SK-MEL-5 (cell line): Measurements from ENCODE around the gene TBC1D1. TPM values are rescaled to one million over a fixed set of nuclear protein-coding genes. Genes with fewer than 3 reads are reported as not detected.
"Not testable (repeated sequence)": the region's sequence is repeated elsewhere in the genome, so short reads cannot be mapped to it uniquely, and the experiment has no call there.

Experiments
- DNase-seq: peaks from one replicate; pipeline ENCODE4 v3.0.0-alpha.2; 2016; ENCODE audit warnings: low read depth, low spot score
- in situ Hi-C: cut with HindIII; loops from 2 replicates; pipeline ENCODE4 v1.10.0; 2016; ENCODE audit warnings: low sequenced_read_pairs, high pct_unique_total_duplicates, low pct_unique_long_range_greater_than_20kb
- total RNA-seq: library from RNA; depleted of rRNA; stranded (reverse); fragments of >200 nt; shearing (Covaris generic); gene quantifications from 2 replicates; pipeline ENCODE4 v1.2.3, GENCODE V29; 2014

The TBC1D1 gene
- total RNA-seq, 1 experiment from 2014 or later: 54.9 TPM

GRCh38 chr4:37951461-37952352, 60.8 kb downstream of the TBC1D1 start:
- in situ Hi-C loops: no loop called here
- DNase-seq: no peak

- no peak for DNase-seq
- in situ Hi-C loops: no loop called here
These were observed 62.3 kb downstream of the TBC1D1 start for GRCh38 chr4:37953156-37953555.

GRCh38 chr4:37953620-37954293, 62.9 kb downstream of the TBC1D1 start:
- DNase-seq: no peak
- in situ Hi-C loops: no loop called here

- DNase-seq: no peak
- in situ Hi-C loops: no loop called here
These were observed 66.1 kb downstream of the TBC1D1 start for GRCh38 chr4:37956941-37957340.

- in situ Hi-C loops: no loop called here
- DNase-seq: no peak
These were observed 68.0 kb downstream of the TBC1D1 start for GRCh38 chr4:37958932-37959331.

GRCh38 chr4:37960098-37960497, 69.2 kb downstream of the TBC1D1 start, which contains the start of gene PTTG2:
Gene PTTG2 (plus strand): TSS chr4:37960398. CDS start chr4:37960435, 37 bp downstream.
- in situ Hi-C loops: no loop called here
- DNase-seq: no peak

- DNase-seq: no peak
- in situ Hi-C loops: no loop called here
These were observed 70.0 kb downstream of the TBC1D1 start for GRCh38 chr4:37960679-37961450.

- in situ Hi-C loops: no loop called here
- no peak for DNase-seq
These were observed 74.0 kb downstream of the TBC1D1 start for GRCh38 chr4:37964734-37965457.

- no peak for DNase-seq
- in situ Hi-C loops: no loop called here
These were observed 75.2 kb downstream of the TBC1D1 start for GRCh38 chr4:37966044-37966443.

- in situ Hi-C loops: no loop called here
- DNase-seq: no peak
These were observed 76.9 kb downstream of the TBC1D1 start for GRCh38 chr4:37967736-37968135.

GRCh38 chr4:37968747-37969146, 77.9 kb downstream of the TBC1D1 start:
- DNase-seq: no peak
- in situ Hi-C loops: no loop called here

- in situ Hi-C loops: no loop called here
- DNase-seq: peak; percentile 47
These were observed 79.8 kb downstream of the TBC1D1 start for GRCh38 chr4:37970702-37971101.

GRCh38 chr4:37971202-37971601, 80.3 kb downstream of the TBC1D1 start:
- DNase-seq: no peak
- in situ Hi-C loops: no loop called here

GRCh38 chr4:37973441-37973840, 82.6 kb downstream of the TBC1D1 start:
- in situ Hi-C loops: no loop called here
- DNase-seq: no peak

GRCh38 chr4:37975321-37975822, 84.5 kb downstream of the TBC1D1 start:
- in situ Hi-C loops, DNase-seq: not testable (repeated sequence)

- no peak for DNase-seq
- in situ Hi-C loops: no loop called here
These were observed 85.6 kb downstream of the TBC1D1 start for GRCh38 chr4:37976507-37976906.

GRCh38 chr4:37976991-37977470, 86.1 kb downstream of the TBC1D1 start:
- in situ Hi-C loops: no loop called here
- peak; percentile 76 for DNase-seq
